HEK293T (cell line): Measurements from ENCODE around the gene FBXO41.

Source experiments
- CTCF ChIA-PET: fragments of 350-600 bp; formaldehyde crosslinking; extraction: SDS; loops from one replicate; lab custom pipeline; 2021; ENCODE audit warnings: antibody characterized with exemption, inconsistent platforms; lab: Yijun Ruan, JAX
- POLR2A ChIA-PET: fragments of 350-600 bp; formaldehyde crosslinking; extraction: SDS; loops from one replicate; lab custom pipeline; 2020; ENCODE audit warnings: antibody characterized with exemption, inconsistent platforms; lab: Yijun Ruan, JAX
- DNase-seq: peaks from one replicate; pipeline ENCODE4 v3.0.0; 2012; ENCODE audit warnings: mixed read lengths; ENCODE audit errors: extremely low spot score
- ARNT ChIP-seq: fragments of 450-650 bp; IDR thresholded peaks from 2 replicates; pipeline ENCODE4 v1.6.1; 2017; ENCODE audit warnings: mild to moderate bottlenecking
- BHLHE40 ChIP-seq: fragments of 450-650 bp; IDR thresholded peaks from 2 replicates; pipeline ENCODE4 v1.6.1; 2016; ENCODE audit warnings: mild to moderate bottlenecking, moderate library complexity, borderline replicate concordance
- CTBP1 ChIP-seq: fragments of 450-650 bp; IDR thresholded peaks from 2 replicates; pipeline ENCODE4 v1.6.1; 2016; ENCODE audit warnings: borderline replicate concordance
- ELF4 ChIP-seq: fragments of 450-650 bp; IDR thresholded peaks from 2 replicates; pipeline ENCODE4 v1.6.1; 2017; ENCODE audit warnings: antibody characterized with exemption
- FOXA1 ChIP-seq: fragments of 450-650 bp; IDR thresholded peaks from 2 replicates; pipeline ENCODE4 v1.6.1; 2016; ENCODE audit warnings: mild to moderate bottlenecking
- FOXK2 ChIP-seq: fragments of 450-650 bp; IDR thresholded peaks from 2 replicates; pipeline ENCODE4 v1.6.1; 2016; ENCODE audit warnings: mild to moderate bottlenecking
- FOXM1 ChIP-seq: fragments of 450-650 bp; IDR thresholded peaks from 2 replicates; pipeline ENCODE4 v1.6.1; 2017; ENCODE audit warnings: mild to moderate bottlenecking, borderline replicate concordance
- HDGF ChIP-seq: fragments of 450-650 bp; IDR thresholded peaks from 2 replicates; pipeline ENCODE4 v1.6.1; 2017; ENCODE audit warnings: antibody characterized with exemption, borderline replicate concordance
- L3MBTL2 ChIP-seq: fragments of 450-650 bp; conservative IDR thresholded peaks from 2 replicates; pipeline ENCODE4 v1.6.1; 2016; ENCODE audit warnings: mild to moderate bottlenecking
- LEF1 ChIP-seq: fragments of 450-650 bp; IDR thresholded peaks from 2 replicates; pipeline ENCODE4 v1.6.1; 2017; ENCODE audit warnings: mild to moderate bottlenecking, borderline replicate concordance
- NFRKB ChIP-seq: fragments of 450-650 bp; IDR thresholded peaks from 2 replicates; pipeline ENCODE4 v1.6.1; 2016; ENCODE audit warnings: mild to moderate bottlenecking, moderate library complexity
- PKNOX1 ChIP-seq: fragments of 450-650 bp; IDR thresholded peaks from 2 replicates; pipeline ENCODE4 v1.6.1; 2016
- SP1 ChIP-seq: fragments of 450-650 bp; IDR thresholded peaks from 2 replicates; pipeline ENCODE4 v1.6.1; 2017
- SUZ12 ChIP-seq: fragments of 450-650 bp; IDR thresholded peaks from 2 replicates; pipeline ENCODE4 v1.6.1; 2016; ENCODE audit warnings: mild to moderate bottlenecking
- TARDBP ChIP-seq: fragments of 450-650 bp; IDR thresholded peaks from 2 replicates; pipeline ENCODE4 v1.6.1; 2016
- ZNF384 ChIP-seq: fragments of 450-650 bp; IDR thresholded peaks from 2 replicates; pipeline ENCODE4 v1.6.1; 2016

FBXO41 gene

GRCh38 chr2:73215254-73215653, 69.0 kb downstream of the FBXO41 start:
- no peak for DNase-seq
- TF ChIP-seq ZNF384: no peak
- no peak for TF ChIP-seq FOXA1
- no peak for TF ChIP-seq HDGF
- no peak for TF ChIP-seq L3MBTL2
- no peak for TF ChIP-seq TARDBP
- no peak for TF ChIP-seq ARNT
- no peak for TF ChIP-seq NFRKB
- TF ChIP-seq PKNOX1: no peak
- TF ChIP-seq SP1: no peak
- no peak for TF ChIP-seq CTBP1
- TF ChIP-seq ELF4: no peak
- TF ChIP-seq LEF1: no peak
- TF ChIP-seq SUZ12: no peak
- TF ChIP-seq BHLHE40: no peak
- TF ChIP-seq FOXK2: no peak
- TF ChIP-seq FOXM1: no peak
- CTCF ChIA-PET: no interaction called here
- POLR2A ChIA-PET: interaction anchor here (0.7 to 7.5 kb wide), 2 partner anchors 19 to 38 kb away, joined by 3 to 53 read pairs; partner anchors contain the start of genes CCT7 and PRADC1

- ChIA-PET CTCF (interaction anchor here (0.9 to 2.2 kb wide), 2 partner anchors 19 kb away, joined by 3 to 6 read pairs; partner anchors contain the start of gene PRADC1), POLR2A (interaction anchor here (0.7 to 7.5 kb wide), 3 partner anchors 20 to 37 kb away, joined by 3 to 53 read pairs (median 38); partner anchors contain the start of genes CCT7 and PRADC1)
- DNase-seq: peak; percentile 91
- no peak for TF ChIP-seq L3MBTL2
- peak; percentile 48; the same call in 1 of the 2 replicates for TF ChIP-seq LEF1
- 0 out of 2 replicates have a peak, but pooled peaks have one; percentile 29 for TF ChIP-seq SP1
These were observed 69.9 kb downstream of the FBXO41 start, which contains the start of gene SMYD5 for GRCh38 chr2:73214120-73215035. Gene SMYD5, plus strand, starts transcription at chr2:73214245. Its CDS starts 22 bp downstream, at chr2:73214267.

- CTCF ChIA-PET: interaction anchor here (0.7 to 2.2 kb wide), 10 partner anchors 10 to 320 kb away, joined by 3 to 13 read pairs (median 4); partner anchors contain the start of gene PRADC1
- POLR2A ChIA-PET: interaction anchor here (1.4 to 4.7 kb wide), 3 partner anchors 15 to 36 kb away, joined by 5 to 38 read pairs (median 7); partner anchors contain the start of genes CCT7 and PRADC1
- peak; percentile 82 for DNase-seq
- TF ChIP-seq SP1: no peak
- TF ChIP-seq BHLHE40: no peak
- no peak for TF ChIP-seq ARNT
- no peak for TF ChIP-seq ZNF384
- TF ChIP-seq PKNOX1: no peak
- TF ChIP-seq L3MBTL2: no peak
- no peak for TF ChIP-seq NFRKB
- no peak for TF ChIP-seq HDGF
- no peak for TF ChIP-seq FOXK2
- no peak for TF ChIP-seq LEF1
- TF ChIP-seq TARDBP: no peak
- no peak for TF ChIP-seq SUZ12
- TF ChIP-seq CTBP1: no peak
- no peak for TF ChIP-seq FOXA1
- TF ChIP-seq FOXM1: no peak
- TF ChIP-seq ELF4: no peak
These were observed 71.7 kb downstream of the FBXO41 start for GRCh38 chr2:73212448-73213176.

DNA sequence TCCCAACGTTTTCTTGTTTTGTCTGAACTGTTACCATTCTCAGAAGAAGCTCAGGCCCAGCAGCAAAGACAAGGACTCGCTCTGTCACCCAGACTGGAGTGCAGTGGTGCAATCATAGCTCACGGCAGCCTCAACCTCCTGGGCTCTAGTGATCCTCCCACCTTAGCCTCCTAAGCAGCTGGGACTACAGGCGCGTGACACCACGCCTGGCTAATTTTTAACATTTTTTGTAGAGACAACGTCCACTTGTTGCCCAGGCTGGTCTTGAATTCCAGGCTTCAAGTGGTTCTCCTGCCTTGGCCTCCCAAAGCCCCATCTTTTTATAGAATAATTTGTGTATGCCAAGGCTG, 72.2 kb downstream of the FBXO41 start:
- CTCF ChIA-PET: interaction anchor here (0.6 to 2.2 kb wide), 10 partner anchors 11 to 319 kb away, joined by 3 to 13 read pairs (median 4); partner anchors contain the start of gene PRADC1
- DNase-seq: no peak
- TF ChIP-seq NFRKB (no peak), CTBP1 (no peak), TARDBP (no peak)
- POLR2A ChIA-PET: interaction anchor here (1.4 to 4.7 kb wide), 3 partner anchors 16 to 35 kb away, joined by 5 to 38 read pairs (median 7); partner anchors contain the start of genes CCT7 and PRADC1

- TF ChIP-seq FOXK2 (no peak), SUZ12 (no peak), ARNT (no peak), CTBP1 (no peak), SP1 (no peak), LEF1 (no peak), FOXM1 (no peak)
- ChIA-PET POLR2A (interaction anchor here (4.7 kb wide), 1 partner anchor 23 kb away, joined by 38 read pairs; the partner anchor contains the start of genes CCT7 and PRADC1), CTCF (no interaction called here)
- DNase-seq: no peak
These were observed 73.6 kb downstream of the FBXO41 start for GRCh38 chr2:73210696-73211095.

- POLR2A ChIA-PET: interaction anchor here (4.7 kb wide), 1 partner anchor 24 kb away, joined by 38 read pairs; the partner anchor contains the start of genes CCT7 and PRADC1
- CTCF ChIA-PET: interaction anchor here (0.6 kb wide), 1 partner anchor 911 kb away, joined by 3 read pairs; no protein-coding TSS in a partner anchor
- DNase-seq: no peak
- TF ChIP-seq FOXK2: no peak
- no peak for TF ChIP-seq CTBP1
- no peak for TF ChIP-seq FOXA1
- TF ChIP-seq TARDBP: no peak
- TF ChIP-seq SUZ12: no peak
- TF ChIP-seq HDGF: no peak
- no peak for TF ChIP-seq PKNOX1
- TF ChIP-seq LEF1: no peak
- TF ChIP-seq ZNF384: no peak
- no peak for TF ChIP-seq NFRKB
- TF ChIP-seq SP1: no peak
- no peak for TF ChIP-seq FOXM1
- TF ChIP-seq ELF4: no peak
- TF ChIP-seq ARNT: no peak
- TF ChIP-seq L3MBTL2: no peak
- TF ChIP-seq BHLHE40: no peak
These were observed 74.3 kb downstream of the FBXO41 start for GRCh38 chr2:73210019-73210418.
